A172 (cell line): Measurements from ENCODE around the gene RPP38. TPM values are rescaled to one million over a fixed set of nuclear protein-coding genes. Genes with fewer than 3 reads are reported as not detected.

ENCODE experiments used
- DNase-seq: peaks from one replicate; pipeline ENCODE4 v3.0.0-alpha.2; 2015; ENCODE audit warnings: low spot score
- total RNA-seq: library from RNA; depleted of rRNA; stranded (reverse); fragments of >200 nt; shearing (Covaris generic); gene quantifications from 2 replicates; pipeline ENCODE4 v1.2.3, GENCODE V29; 2014; rRNA removed

The RPP38 gene
- 21.0 and 24.9 TPM in 2 replicates for total RNA-seq

GRCh38 chr10:15097011-15097812, at the start of gene RPP38:
TSS of gene RPP38 (plus strand) at chr10:15097355. CDS start at chr10:15103315, 5,960 bp downstream.
- DNase-seq: peak; percentile 95

GRCh38 chr10:15049533-15049932, 47.6 kb upstream of the RPP38 start:
- DNase-seq: no peak

- no peak for DNase-seq
Observed at GRCh38 chr10:15052121-15052520, 45.0 kb upstream of the RPP38 start.

- no peak for DNase-seq
Observed at GRCh38 chr10:15053061-15053460, 44.1 kb upstream of the RPP38 start.

- DNase-seq: no peak
Observed at GRCh38 chr10:15058689-15059088, 38.5 kb upstream of the RPP38 start.

- DNase-seq: no peak
Observed at GRCh38 chr10:15059914-15060313, 37.2 kb upstream of the RPP38 start.

GRCh38 chr10:15060638-15061037, 36.5 kb upstream of the RPP38 start:
- DNase-seq: no peak

- no peak for DNase-seq
Observed at GRCh38 chr10:15067154-15067553, 30.0 kb upstream of the RPP38 start.

- no peak for DNase-seq
Observed at GRCh38 chr10:15068802-15069201, 28.4 kb upstream of the RPP38 start.

GRCh38 chr10:15069230-15069629, 27.9 kb upstream of the RPP38 start:
- no peak for DNase-seq

- DNase-seq: no peak
Observed at GRCh38 chr10:15072358-15072757, 24.8 kb upstream of the RPP38 start.

GRCh38 chr10:15075421-15075820, 21.7 kb upstream of the RPP38 start:
- DNase-seq: no peak

GRCh38 chr10:15083674-15084501, 13.3 kb upstream of the RPP38 start:
- no peak for DNase-seq

- DNase-seq: peak; percentile 99
Observed at GRCh38 chr10:15084502-15084922, 12.6 kb upstream of the RPP38 start.

GRCh38 chr10:15088428-15089261, 8.5 kb upstream of the RPP38 start, which contains the start of gene ACBD7:
TSS of gene ACBD7 (minus strand) at chr10:15088776. CDS start at chr10:15088728, 48 bp downstream.
- DNase-seq: peak; percentile 74

GRCh38 chr10:15091418-15091817, 5.7 kb upstream of the RPP38 start:
- DNase-seq: no peak

GRCh38 chr10:15092855-15093408, 4.2 kb upstream of the RPP38 start:
- DNase-seq: no peak

- no peak for DNase-seq
Observed at GRCh38 chr10:15096661-15097010, 519 bp upstream of the RPP38 start.

- DNase-seq: no peak
Observed at GRCh38 chr10:15099886-15100285, 2.7 kb downstream of the RPP38 start.

- no peak for DNase-seq
Observed at GRCh38 chr10:15103513-15103912, 6.4 kb downstream of the RPP38 start.

GRCh38 chr10:15106352-15107013, 9.3 kb downstream of the RPP38 start:
- DNase-seq: peak; percentile 72
